ENCODE results near the gene TDRKH.
"Not testable (repeated sequence)": the region's sequence is repeated elsewhere in the genome, so short reads cannot be mapped to it uniquely, and the experiment has no call there.

Gene TDRKH

GRCh38 chr1:151800830-151801229 lies 10.5 kb upstream of the TDRKH start:
- no peak for DNase-seq

GRCh38 chr1:151799179-151800022 lies 9.1 kb upstream of the TDRKH start:
- no peak for DNase-seq

- no peak for DNase-seq
These were observed 8.3 kb upstream of the TDRKH start for GRCh38 chr1:151798571-151798970.

- DNase-seq, result no peak
These were observed 796 bp upstream of the TDRKH start for GRCh38 chr1:151790940-151791651.

GRCh38 chr1:151787689-151788088 lies 2.6 kb downstream of the TDRKH start:
- DNase-seq, result no peak

DNA sequence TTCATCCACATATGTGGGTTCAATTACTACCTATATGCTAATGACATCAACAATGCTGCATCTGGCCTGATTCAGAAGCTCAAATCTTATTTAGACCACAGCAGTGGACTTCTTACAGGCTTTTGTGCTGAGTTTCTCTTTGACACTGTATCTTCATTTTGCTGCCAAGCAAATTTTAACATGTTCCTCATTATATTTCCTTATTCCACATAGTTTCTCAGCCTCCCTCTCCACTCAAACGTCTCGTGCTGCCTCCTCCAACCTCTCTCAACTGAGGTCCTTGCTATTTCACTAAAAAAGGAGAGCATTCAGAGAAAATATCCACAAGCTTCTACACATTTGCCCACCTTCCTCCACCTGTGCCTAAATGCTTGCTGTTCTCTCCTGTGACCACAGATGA lies 6.5 kb downstream of the TDRKH start:
- no peak for DNase-seq

DNA sequence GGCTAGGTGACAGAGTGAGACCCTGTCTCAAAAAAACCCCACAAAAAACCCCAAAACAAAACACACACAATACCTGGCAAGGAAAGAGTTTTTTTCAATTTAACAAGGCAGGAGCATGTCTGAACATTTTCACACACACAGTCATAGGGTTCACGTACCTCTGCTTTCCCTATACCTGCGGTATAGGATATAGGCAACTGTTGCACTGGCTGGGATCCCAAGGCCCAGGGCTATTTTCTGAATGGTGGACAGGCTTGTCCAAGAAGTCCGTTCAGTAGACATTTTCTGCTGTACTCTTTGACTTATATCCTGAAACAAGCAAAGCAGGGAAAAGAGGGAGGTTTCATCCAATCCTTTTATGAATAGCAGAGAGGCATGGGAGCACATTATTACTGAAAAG lies 7.6 kb downstream of the TDRKH start:
- no peak for DNase-seq

GRCh38 chr1:151782026-151782425 lies 8.3 kb downstream of the TDRKH start:
- DNase-seq, result not testable (repeated sequence)

GRCh38 chr1:151780736-151781135 lies 9.6 kb downstream of the TDRKH start:
- not testable (repeated sequence) for DNase-seq

DNA sequence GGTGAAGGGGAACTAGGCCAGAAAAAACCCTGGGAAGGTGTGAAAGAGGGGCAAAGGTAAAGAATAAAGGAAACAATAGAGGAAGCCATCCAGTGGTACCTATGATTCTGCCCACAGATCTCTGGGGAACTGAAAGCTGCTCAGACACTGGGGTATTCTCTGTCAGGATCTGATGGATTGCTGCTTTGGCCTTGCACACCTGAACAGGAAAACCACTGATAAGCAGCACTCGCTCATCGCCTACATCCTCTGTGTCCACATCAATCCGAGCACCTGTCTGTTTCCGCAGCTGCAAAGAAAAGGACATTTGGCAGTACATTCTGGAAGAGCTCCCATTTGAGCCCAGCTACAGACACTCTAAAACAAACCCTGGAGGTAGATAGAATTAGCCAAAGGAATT lies 10.4 kb downstream of the TDRKH start:
- no peak for DNase-seq

GRCh38 chr1:151777317-151777716 lies 13.0 kb downstream of the TDRKH start:
- DNase-seq, result no peak

GRCh38 chr1:151776665-151777062 lies 13.6 kb downstream of the TDRKH start:
- DNase-seq, result no peak

DNA sequence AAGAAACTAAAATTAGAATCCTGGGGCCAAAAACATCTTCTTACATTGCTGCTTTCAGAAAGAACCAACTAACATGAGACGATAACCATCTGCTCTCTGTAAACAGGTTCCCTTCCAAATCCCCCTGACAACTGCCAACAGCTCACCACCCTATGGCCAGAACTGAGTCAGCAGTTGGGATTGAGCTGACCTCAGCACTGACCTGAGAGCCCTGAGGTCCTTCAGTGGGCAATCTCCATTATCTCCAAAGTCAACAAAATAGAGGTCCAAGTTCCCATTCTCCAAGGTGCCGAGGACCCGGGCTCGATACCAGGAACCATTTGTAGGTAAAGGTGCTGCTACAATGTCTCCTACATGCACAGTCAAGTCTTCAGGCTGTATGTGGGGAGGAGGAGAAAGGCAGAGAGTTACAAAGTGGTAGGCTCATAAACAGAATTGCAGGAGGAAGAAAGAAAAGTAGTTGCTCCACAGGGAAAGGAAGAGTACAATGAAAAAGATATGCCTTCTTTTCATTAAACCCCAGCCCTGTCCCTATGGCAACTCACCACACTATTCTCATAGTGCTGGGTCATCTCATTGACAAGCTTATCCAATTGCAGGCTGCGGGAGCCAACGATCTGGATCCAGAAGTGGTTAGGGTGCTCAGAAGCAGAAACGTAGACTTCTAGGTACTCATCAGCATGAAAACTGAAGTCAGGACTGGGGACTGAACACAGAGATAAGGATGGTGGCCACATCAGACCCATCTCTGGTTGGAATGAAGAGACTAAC lies 14.2 kb downstream of the TDRKH start:
- no peak for DNase-seq

DNA sequence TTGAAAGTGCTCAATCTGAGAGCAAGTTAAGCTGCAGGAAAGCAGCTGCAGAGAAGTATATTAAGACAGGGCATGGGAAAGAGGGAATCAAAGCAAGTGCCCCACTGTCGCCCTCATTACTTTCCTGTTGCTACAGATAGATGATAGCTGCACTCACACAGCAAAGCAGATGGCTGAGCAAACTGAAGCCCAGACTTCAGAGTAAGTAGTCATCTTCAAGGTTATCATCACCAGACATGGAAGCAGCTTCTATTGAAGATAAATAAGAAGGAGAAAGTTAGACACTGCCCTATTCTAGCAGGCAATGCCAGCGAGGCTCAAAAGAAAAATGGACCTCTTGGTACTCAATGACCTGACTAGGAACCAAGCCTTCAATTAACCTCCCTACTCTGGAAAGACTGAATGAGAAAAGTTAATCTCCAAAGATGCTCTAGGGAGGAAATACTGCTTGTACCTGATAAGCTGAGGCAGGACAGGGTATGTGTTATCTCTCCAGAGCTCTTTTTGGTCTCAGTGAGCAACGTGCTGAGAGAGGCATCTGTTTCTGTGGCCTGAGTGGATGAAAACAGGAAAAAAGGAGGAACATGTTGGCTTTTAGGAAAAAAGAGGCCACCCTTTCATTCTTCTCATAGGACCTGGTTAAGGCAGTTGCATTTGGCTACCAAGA lies 15.9 kb downstream of the TDRKH start:
- no peak for DNase-seq

DNA sequence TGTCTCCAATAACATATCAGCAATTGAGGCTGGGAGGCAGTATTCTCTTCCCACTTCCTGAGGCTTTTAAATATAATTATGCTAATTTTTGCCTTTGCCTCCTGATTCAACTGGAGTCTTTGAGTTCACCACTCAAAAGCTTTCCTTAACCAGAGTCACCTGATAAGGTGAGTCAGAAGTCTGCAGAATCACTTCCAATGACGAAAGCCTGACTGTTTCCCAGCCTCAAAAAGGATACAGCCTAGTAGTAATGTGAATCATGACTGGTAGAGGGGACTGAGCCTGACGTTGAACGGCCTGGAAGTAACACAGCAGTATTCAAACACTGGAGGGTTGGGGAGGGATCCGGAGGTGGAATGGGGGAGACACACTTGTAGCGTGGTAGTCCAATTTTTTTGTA lies 16.6 kb downstream of the TDRKH start:
- DNase-seq, result no peak

GRCh38 chr1:151769270-151769669 lies 21.0 kb downstream of the TDRKH start:
- not testable (repeated sequence) for DNase-seq

DNA sequence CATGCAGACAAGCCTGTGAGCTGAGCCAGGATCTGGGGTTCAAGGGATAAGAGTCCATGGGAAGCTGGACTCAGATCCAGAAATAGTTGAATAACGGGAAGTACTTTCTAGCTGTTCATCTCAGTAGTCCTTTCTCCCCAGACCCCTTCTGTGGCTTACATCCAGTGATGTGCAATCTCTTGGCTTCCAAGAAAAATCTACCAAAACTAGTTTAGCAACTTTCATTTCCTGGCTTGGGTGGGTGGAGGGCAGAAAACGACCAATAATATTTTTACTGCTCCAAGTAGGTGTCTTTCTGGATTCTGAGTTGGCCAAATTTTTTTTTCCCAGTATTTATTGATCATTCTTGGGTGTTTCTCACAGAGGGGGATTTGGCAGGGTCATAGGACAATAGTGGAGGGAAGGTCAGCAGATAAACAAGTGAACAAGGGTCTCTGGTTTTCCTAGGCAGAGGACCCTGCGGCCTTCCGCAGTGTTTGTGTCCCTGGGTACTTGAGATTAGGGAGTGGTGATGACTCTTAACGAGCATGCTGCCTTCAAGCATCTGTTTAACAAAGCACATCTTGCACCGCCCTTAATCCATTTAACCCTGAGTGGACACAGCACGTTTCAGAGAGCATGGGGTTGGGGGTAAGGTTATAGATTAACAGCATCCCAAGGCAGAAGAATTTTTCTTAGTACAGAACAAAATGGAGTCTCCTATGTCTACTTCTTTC lies 21.8 kb downstream of the TDRKH start:
- not testable (repeated sequence) for DNase-seq

DNA sequence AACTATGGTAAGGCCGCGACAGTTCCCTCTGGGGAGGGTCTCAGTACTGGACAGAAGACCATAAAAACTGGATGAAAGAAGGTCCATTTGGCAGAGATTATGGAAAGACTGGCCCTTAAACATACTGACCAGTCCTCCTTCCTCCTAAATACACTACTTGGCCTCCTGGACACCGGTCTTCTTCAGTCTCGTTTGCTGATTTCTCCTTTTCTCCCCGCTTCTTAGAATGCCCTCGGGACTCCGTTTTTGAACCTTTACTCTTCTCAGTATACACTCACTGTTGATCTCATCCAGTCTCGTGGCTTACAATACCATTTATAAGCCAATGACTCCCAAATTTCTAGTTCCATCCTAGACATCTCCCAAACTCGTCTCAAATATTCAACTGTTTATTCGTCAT lies 26.3 kb downstream of the TDRKH start:
- no peak for DNase-seq

DNA sequence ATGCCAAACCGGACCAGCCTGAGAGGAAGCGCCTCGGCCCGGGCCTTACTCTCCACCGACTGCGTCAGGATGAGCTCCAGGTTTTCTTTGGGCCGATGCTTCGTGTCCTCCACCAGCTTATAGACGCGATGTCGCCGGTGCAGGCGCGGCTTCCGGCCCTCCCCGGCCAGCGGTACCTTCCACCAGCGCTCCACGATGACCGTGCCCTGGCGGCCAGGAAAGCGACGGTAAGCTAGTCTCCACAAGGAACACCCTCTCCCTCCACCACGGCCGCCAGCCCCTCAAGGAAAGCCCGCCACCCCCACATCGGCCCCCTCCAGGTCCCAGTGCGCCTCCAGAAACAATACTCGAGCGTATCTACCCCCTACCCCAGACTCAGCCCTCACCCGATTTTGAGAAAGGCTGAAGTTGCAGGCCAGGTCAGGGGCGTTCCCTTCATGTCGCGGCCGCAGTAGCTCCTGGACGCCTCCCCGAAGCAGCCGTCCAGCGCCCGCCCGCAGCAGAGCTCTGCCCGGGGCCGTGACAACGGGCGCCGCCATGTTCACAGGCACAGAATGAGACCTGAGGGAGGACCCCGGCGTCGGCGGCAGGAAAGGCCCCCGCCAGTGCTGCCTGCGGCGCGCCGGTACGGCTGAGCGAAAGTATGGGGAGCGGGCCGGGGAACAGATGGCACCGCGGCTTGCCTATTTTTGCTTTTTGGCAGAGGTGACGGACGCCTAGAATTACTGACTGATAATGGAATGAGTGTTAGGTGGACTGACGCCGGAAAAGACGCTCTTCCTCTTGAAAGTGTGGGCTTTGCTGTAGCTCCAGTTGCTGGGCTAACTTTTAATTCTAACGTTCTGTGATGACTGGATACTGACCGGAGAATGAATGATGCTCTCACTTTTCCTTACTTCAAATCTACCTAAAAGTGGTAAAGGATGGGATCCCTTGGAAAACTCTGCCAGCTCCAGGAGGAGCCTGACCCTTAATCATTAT lies 27.1 kb downstream of the TDRKH start, which contains the start of gene MRPL9:
Gene MRPL9, minus strand, starts transcription at position 556 of the 981 bp plus-strand sequence. Its CDS starts 17 bp downstream, at position 539.
- peak; percentile 84 for DNase-seq

DNA sequence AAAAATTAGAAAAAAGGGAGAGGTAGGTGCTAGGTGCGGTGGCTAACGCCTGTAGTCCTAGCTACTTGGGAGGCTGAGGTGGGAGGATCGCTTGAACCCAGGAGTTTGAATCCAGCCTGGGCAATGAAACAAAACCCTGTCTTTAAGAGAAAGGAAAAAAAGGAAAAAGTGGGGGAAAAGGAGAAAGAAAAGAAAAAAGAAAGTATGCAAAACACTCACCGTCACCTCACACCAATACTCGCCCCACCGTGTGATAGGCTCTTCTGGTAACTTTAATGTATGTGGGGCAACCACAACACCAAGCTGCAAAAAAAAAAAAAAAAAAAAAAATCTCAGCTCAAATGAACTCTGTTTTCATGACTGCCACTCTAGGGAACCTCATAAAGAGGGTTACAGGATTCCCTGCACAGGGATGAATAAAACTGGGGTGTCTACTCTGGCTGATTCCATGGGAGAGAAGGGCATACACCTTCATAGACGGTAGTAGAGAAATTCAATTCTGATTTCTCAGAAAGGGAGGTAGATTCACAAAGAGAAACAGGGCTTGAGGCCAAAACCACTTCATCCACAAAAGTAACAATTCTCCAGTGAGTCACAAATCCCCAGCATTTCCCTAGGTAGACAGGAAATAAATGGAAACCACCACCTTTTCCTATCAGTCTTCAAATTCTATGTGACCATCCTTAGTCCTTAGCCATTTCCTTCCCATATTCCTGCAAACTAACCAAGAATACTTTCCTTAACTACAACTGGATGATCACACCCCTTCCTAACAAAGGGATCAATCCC lies 29.5 kb downstream of the TDRKH start:
- no peak for DNase-seq
